GM18505 (cell line): ENCODE measurements around the gene ENDOD1.
"Not testable (repeated sequence)": the region's sequence is repeated elsewhere in the genome, so short reads cannot be mapped to it uniquely, and the experiment has no call there.

Experiments used
- ATAC-seq: cut with Tn5 transposase; IDR thresholded peaks from one replicate; pipeline ENCODE4 v1.9.1; 2021; ENCODE audit not compliant: unreplicated experiment
- POLR2A ChIP-seq: IDR thresholded peaks from 4 replicates; pipeline ENCODE4 v1.6.1; 2011; ENCODE audit warnings: borderline replicate concordance; ENCODE audit not compliant: insufficient read depth, insufficient read length; ENCODE audit errors: extremely low read depth

ENDOD1 gene

GRCh38 chr11:95101935-95102334, 12.3 kb downstream of the ENDOD1 start:
- ATAC-seq = no peak
- no peak for TF ChIP-seq POLR2A

GRCh38 chr11:95102733-95103132, 13.1 kb downstream of the ENDOD1 start:
- no peak for ATAC-seq

DNA sequence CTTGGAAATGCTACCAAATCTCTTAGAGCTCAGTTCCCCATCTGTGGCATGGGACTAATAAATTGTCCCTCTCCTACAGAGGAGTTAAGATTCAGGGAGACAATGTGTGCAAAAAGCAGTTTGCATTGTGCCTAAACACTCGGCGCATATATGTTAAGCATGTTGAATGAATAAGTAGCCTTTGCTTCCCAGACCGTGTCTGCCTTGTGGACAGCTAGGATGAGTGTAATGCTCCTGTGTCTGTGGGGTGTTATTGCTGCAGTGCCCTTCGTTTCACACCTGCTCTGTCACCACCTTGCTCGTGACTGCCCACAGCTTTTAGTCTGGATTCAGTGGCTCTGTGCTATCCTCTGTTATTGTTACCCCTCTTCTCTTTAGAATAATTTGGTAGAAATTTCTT, 14.1 kb downstream of the ENDOD1 start:
- no peak for ATAC-seq

More at GRCh38 chr11:95102733-95103132, 13.1 kb downstream of the ENDOD1 start:
- no peak for TF ChIP-seq POLR2A

GRCh38 chr11:95104121-95104830, 14.6 kb downstream of the ENDOD1 start:
- no peak for TF ChIP-seq POLR2A
- no peak for ATAC-seq

More for the DNA sequence above, 14.1 kb downstream of the ENDOD1 start:
- no peak for TF ChIP-seq POLR2A

DNA sequence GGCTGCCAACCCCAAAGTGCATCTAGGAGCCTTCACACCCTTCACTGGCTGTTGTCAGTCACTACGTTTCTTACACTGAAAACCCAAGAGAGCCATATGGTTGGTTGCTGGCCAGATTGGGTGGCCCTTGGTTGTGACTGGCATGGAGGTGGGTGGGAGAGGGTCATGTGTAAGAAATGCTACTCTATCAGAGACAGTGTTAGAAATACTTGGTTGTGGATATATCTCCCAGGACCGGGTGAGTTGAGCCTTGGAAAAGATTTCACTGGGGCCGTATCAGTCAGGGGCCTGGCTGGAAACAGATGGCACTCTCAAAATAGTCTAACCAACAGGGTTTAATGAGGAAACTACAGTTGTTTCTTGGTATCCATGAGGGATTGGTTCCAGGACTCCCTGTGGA, 15.2 kb downstream of the ENDOD1 start:
- ATAC-seq = no peak
- TF ChIP-seq POLR2A = no peak

GRCh38 chr11:95108159-95108611, 18.5 kb downstream of the ENDOD1 start:
- no peak for TF ChIP-seq POLR2A

GRCh38 chr11:95108671-95109551, 19.3 kb downstream of the ENDOD1 start:
- no peak for TF ChIP-seq POLR2A
- ATAC-seq = no peak

More at GRCh38 chr11:95108159-95108611, 18.5 kb downstream of the ENDOD1 start:
- no peak for ATAC-seq

GRCh38 chr11:95111471-95111870, 21.8 kb downstream of the ENDOD1 start:
- ATAC-seq = not testable (repeated sequence)

DNA sequence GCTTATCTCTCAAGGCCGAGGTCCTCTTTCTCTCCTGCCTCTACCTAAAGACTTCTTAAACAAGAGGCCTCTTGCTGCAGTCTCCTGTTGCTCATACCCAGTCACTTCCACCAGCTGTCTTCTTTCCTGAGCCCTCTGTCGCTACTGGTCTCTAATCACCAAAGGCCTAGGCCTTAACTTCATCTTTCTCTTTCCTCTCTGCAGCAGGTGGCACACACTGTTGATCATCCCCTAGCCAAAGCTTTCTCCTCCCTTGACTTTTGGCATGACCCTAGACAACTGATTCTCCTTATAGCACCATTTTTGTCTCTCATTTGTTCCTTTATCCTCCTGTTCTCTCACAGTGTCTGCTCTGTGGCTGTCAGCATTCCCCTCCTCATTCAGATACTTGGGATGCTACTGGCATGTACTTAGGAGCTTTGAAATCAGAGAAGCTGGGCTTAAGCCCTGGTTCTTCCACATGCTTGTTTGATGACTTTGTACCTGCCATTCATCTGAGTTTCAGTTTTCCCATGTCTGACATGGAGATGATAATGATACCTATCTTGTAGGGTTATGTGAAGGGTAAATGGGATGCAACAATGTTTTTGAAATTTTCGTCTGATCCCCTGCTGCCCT, 22.4 kb downstream of the ENDOD1 start:
- no peak for ATAC-seq
- TF ChIP-seq POLR2A = no peak

GRCh38 chr11:95115597-95115996, 26.0 kb downstream of the ENDOD1 start:
- no peak for TF ChIP-seq POLR2A
- ATAC-seq = no peak

DNA sequence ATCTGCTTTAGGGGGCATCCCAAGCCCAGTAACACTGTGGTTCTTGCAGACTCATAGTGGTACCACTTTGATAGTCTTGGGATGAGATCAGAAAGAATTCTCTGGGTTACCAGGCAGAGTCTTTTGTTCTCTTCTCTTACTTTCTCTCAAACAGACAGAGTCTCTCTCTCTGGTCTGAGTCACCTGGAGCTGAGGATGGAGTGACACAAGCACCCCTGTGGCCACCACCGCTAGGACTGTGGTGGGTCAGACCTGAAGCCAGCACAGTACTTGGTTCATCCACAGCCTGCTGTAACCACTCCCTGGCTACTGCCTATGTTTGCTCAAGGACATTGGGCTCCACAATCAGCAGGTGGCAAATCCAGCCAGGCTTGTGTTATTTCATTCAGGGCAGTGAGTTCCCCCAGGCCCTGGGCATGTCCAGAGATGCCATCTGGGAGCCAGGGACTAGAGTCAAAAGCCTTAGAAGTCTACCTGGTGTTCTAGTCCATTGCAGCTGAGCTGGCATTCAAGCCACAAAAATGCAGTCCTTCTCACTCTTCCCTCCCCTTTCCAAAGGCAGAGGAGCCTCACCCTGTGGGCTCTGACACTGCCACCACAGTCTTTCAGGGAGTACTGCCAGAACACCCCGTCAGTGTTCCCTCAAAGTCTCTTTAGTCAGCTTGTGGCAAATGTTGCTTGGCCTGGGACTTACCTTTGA, 29.9 kb downstream of the ENDOD1 start:
- no peak for ATAC-seq

DNA sequence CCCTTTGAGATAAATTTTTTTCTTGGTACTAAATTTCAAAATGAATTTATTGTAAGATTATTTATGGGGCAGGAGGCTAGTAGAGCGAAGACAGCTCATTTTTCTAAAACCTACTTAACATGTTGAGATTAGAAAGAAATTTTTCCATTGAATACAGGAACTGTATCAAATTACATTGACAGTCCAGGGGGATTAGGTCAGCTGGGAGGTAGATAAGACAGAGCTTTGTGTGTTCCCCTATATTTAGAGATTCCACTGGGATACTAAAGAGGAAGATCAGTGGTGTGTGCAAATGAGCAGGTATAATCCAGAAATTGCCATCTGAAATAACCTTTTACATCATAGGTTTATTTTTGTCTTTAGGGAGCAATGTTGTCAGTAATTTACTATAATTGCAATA, 32.1 kb downstream of the ENDOD1 start:
- no peak for ATAC-seq
- TF ChIP-seq POLR2A = no peak

More for the DNA sequence above, 29.9 kb downstream of the ENDOD1 start:
- no peak for TF ChIP-seq POLR2A

- no peak for TF ChIP-seq POLR2A
- ATAC-seq = no peak
Measured at GRCh38 chr11:95123556-95123955, 33.9 kb downstream of the ENDOD1 start.

DNA sequence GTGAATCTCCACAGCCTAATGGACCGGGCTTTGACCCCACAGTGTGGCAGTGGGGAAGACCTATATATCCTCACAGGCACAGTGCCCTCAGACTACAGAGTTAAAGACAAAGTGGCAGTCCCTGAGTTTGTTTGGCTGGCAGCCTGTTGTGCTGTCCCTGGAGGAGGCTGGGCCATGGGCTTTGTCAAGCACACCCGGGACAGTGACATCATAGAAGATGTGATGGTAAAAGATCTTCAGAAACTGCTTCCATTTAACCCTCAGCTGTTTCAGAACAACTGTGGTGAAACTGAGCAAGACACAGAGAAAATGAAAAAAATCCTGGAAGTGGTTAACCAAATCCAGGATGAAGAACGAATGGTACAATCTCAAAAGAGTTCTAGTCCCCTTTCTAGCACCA, 39.0 kb downstream of the ENDOD1 start:
- TF ChIP-seq POLR2A = no peak
- no peak for ATAC-seq

- ATAC-seq = no peak
- no peak for TF ChIP-seq POLR2A
Measured at GRCh38 chr11:95132956-95133355, 43.3 kb downstream of the ENDOD1 start.
